Body of pancreas (tissue), 4 donors: ENCODE results near the gene TTC39C. TPM values are rescaled to one million over a fixed set of nuclear protein-coding genes. Genes with fewer than 3 reads are reported as not detected.

Source experiments
- ATAC-seq: fragments of 150-250 bp; one replicate; pipeline ENCODE4 v1.9.1; 2016
- DNase-seq, 4 donors: peaks; one replicate each; pipeline ENCODE4 v3.0.0-alpha.2; 2019
- H3K27ac ChIP-seq, 4 donors: fragments of 200-600 bp; sonication (generic); 1 replicate in 3 of 4; 2 replicates in 1 of 4; pipeline versions ENCODE4 v1.5.1 to v1.6.1; 2016 to 2019; ENCODE audit warnings: mild to moderate bottlenecking in 1 of 4, mixed read lengths in 1 of 4, moderate library complexity in 1 of 4
- H3K27me3 ChIP-seq, 2 donors: fragments of 200-600 bp; sonication (generic); one replicate each; pipeline ENCODE4 v1.6.0; 2016; ENCODE audit warnings: mild to moderate bottlenecking in 1 of 2
- H3K36me3 ChIP-seq, 2 donors: fragments of 200-600 bp; sonication (generic); replicated peaks in 1 of 2; 2 replicates each; pipeline ENCODE4 v1.5.1; 2016; ENCODE audit warnings: low read depth in 2 of 2; ENCODE audit not compliant: insufficient read depth in 1 of 2
- H3K4me1 ChIP-seq: fragments of 200-600 bp; sonication (generic); one replicate; pipeline ENCODE4 v1.6.0; 2016
- H3K4me3 ChIP-seq, 2 donors: fragments of 200-600 bp; sonication (generic); 1 replicate in 1 of 2; 2 replicates in 1 of 2; pipeline ENCODE4 v1.5.1; 2016 to 2019
- H3K9me3 ChIP-seq, 3 donors: fragments of 200-600 bp; sonication (generic); 1 replicate in 2 of 3; 2 replicates in 1 of 3; pipeline ENCODE4 v1.5.1; 2016
- POLR2A ChIP-seq, 3 donors: fragments of 450-650 bp; IDR thresholded peaks; one replicate each; pipeline ENCODE4 v1.6.1; 2016; ENCODE audit warnings: antibody characterized with exemption in 3 of 3, mild to moderate bottlenecking in 2 of 3
- WGBS, 2 donors: methylation state at CpG; one replicate each; pipeline ENCODE4 v1.1.5; 2017; 5-methylcytosine and 5-hydroxymethylcytosine counted together
- intact Hi-C: fragments of 100-400 bp; cut with DNase I; formaldehyde crosslinking; loops from one replicate; pipeline ENCODE4 v1.15.1; 2023
- small RNA-seq: library from RNA; depleted of rRNA; stranded (forward); fragments of <200 nt; gene quantifications from one replicate; pipeline ENCODE3, GENCODE V24; 2016
- total RNA-seq, 2 donors: library from RNA; depleted of rRNA; stranded (reverse); fragments of >200 nt; gene quantifications; one replicate each; pipeline ENCODE4 v1.1.0, GENCODE V29; 2016
- TF ChIP-seq, protein P1 (sequence below), 7 experiments: fragments of 450-650 bp in 4 of 7; fragments of 200-600 bp in 3 of 7; sonication (generic) in 3 of 7; IDR thresholded peaks; one replicate each; pipeline ENCODE4 v1.5.1; 2016 to 2019; ENCODE audit warnings: antibody characterized with exemption in 7 of 7

Gene TTC39C
- total RNA-seq, 2 donors from 2014 or later = 20.1 to 21.8 TPM

DNA sequence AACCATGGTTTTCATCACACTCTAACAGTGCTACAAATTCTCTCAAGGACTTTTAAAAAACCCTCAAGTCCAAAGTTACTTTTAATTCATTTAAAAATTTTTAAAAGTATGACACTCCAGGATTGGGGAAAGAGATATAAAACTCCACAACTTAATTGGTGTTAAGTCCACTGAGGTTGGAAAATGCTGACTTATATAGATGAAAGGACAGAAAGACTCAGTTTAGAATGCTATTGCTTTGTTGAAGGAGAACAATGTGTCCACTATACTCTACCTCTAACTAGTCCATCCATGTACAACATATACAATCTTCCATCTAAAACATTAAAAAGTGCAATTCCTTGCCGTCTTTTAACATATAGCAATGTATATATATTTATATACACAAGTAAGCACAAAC, 165.5 kb downstream of the TTC39C start:
- no peaks in the 10 kb centered on the region for H3K9me3 ChIP-seq
- no peak for TF ChIP-seq POLR2A (IDR thresholded peaks at IDR 0.05)
- TF ChIP-seq, protein P1, sequence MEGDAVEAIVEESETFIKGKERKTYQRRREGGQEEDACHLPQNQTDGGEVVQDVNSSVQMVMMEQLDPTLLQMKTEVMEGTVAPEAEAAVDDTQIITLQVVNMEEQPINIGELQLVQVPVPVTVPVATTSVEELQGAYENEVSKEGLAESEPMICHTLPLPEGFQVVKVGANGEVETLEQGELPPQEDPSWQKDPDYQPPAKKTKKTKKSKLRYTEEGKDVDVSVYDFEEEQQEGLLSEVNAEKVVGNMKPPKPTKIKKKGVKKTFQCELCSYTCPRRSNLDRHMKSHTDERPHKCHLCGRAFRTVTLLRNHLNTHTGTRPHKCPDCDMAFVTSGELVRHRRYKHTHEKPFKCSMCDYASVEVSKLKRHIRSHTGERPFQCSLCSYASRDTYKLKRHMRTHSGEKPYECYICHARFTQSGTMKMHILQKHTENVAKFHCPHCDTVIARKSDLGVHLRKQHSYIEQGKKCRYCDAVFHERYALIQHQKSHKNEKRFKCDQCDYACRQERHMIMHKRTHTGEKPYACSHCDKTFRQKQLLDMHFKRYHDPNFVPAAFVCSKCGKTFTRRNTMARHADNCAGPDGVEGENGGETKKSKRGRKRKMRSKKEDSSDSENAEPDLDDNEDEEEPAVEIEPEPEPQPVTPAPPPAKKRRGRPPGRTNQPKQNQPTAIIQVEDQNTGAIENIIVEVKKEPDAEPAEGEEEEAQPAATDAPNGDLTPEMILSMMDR (IDR thresholded peaks at IDR 0.05) = no peak
- peaks cover 8% of the 10 kb centered on the region for H3K4me1 ChIP-seq
- 84 to 85% methylated on average over 1 of the region's 1 CpG for WGBS, 2 donors
- no peak for DNase-seq
- no peak for ATAC-seq
- H3K4me3 ChIP-seq = no peak overlapping the region
- H3K27me3 ChIP-seq = no peaks in the 10 kb centered on the region
- H3K27ac ChIP-seq = no peak overlapping the region
- intact Hi-C loops = loop anchor here (10.0 kb wide), 1 partner anchor 95 kb away; no protein-coding TSS in a partner anchor
- H3K36me3 ChIP-seq = no peaks in the 10 kb centered on the region

DNA sequence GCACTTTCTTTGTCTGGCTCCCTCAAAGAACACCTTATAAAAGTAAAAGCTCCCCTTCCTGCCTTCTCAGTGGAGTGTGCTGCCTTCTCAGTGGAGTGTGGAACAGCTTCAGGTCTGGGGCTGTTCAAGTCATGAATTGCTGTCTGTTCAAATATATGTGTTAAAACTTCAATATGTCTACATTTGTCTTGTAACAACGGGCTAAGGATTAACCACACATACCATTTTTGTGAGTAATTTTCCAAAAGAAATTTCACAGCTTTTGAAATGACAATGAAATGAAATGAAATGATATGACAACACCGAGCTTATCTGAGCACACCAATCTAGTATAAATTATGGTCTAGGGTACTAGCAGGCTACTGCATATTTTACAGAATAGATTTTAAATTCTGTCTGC, 167.3 kb downstream of the TTC39C start:
- TF ChIP-seq POLR2A (IDR thresholded peaks at IDR 0.05) = no peak
- TF ChIP-seq, protein P1 (IDR thresholded peaks at IDR 0.05) = no peak
- Histone ChIP-seq H3K27ac (no peak overlapping the region), H3K4me3 (no peak overlapping the region), H3K27me3 (no peaks in the 10 kb centered on the region), H3K9me3 (no peaks in the 10 kb centered on the region), H3K4me1 (peaks cover 8% of the 10 kb centered on the region), H3K36me3 (no peaks in the 10 kb centered on the region)
- 62 to 83% methylated on average over 2 of the region's 2 CpGs for WGBS, 2 donors
- ATAC-seq (no peak), DNase-seq (no peak)
- intact Hi-C loops = loop anchor here (10.0 kb wide), 1 partner anchor 93 kb away; no protein-coding TSS in a partner anchor

Small RNAs within 50 kb of the gene (small RNA-seq; reads per million reads assigned to genes)
- gene RF00017 (not detected), gene RNA5SP452 (4.0 reads per million, percentile 84 among the genes with 10 or more reads in this experiment), gene RNU5A-6P (not detected)

Other genes starting within 250 kb of the TTC39C start
- under 1 TPM in 1 of 2 donors, not detected in 1; 0.52 TPM for gene CABYR, start 124.3 kb downstream of the TTC39C start, total RNA-seq